Measurements from ENCODE around the gene SYNM. TPM values are rescaled to one million over a fixed set of nuclear protein-coding genes. Genes with fewer than 3 reads are reported as not detected.

Gene SYNM
- total RNA-seq (2014; rRNA removed) (9.9 and 15.6 TPM in 2 replicates), Bru-seq, nascent RNA (percentile 55 among the genes with signal in this experiment), BruChase-seq, experiment 1, labeled RNA remaining after a 6-hour chase (percentile 62 among the genes with signal in this experiment), BruChase-seq, experiment 2, labeled RNA remaining after a 2-hour chase (percentile 63 among the genes with signal in this experiment)
- long read RNA-seq, full-length matches to known transcripts: 6 of 18 reads
- long read RNA-seq, partial matches to known transcripts: 0 of 18 reads
- long read RNA-seq, other reads (novel, unspliced or antisense): 12 of 18 reads

- intact Hi-C loops (cut with micrococcal nuclease): loop anchor here (1.0 kb wide), 2 partner anchors 18 to 108 kb away; no protein-coding TSS in a partner anchor
- H3K9me3 ChIP-seq (ENCODE audit: low read length): no peaks in the 10 kb centered on the region
- CTCF ChIA-PET: interaction anchor here (0.6 to 0.8 kb wide), 3 partner anchors 19 to 111 kb away, joined by 3 to 5 read pairs (median 3); no protein-coding TSS in a partner anchor
These were observed at the start of gene SYNM for GRCh38 chr15:99104788-99105513. SYNM (plus strand) TSS chr15:99105080; CDS start chr15:99105200, 120 bp downstream.

GRCh38 chr15:99055555-99056134 is 49.2 kb upstream of the SYNM start:
- H3K27ac ChIP-seq (ENCODE audit: low read length): no peak overlapping the region

More at GRCh38 chr15:99104788-99105513, at the start of gene SYNM:
- TF ChIP-seq EZH2phosphoT487 (IDR thresholded peaks at IDR 0.05; ENCODE audit: borderline replicate concordance, low read length) (no peak), CTCF (conservative IDR thresholded peaks at IDR 0.05; ENCODE audit: low read depth, low read length) (peak; percentile 79), EZH2 (IDR thresholded peaks at IDR 0.05; ENCODE audit: low read length, unreplicated experiment) (no peak)
- Histone ChIP-seq H3K27ac (ENCODE audit: low read length) (no peak within 1 kb of the TSS), H3K9ac (ENCODE audit: low read length) (peak within 1 kb of the TSS; percentile 72), H3K9me2 (replicated peaks; ENCODE audit: low read length) (no peaks in the 10 kb centered on the region), H3K79me2 (ENCODE audit: low read length) (peaks cover 33% of the 10 kb centered on the region), H3K4me3 (ENCODE audit: low read length) (peak within 1 kb of the TSS; percentile 79), H3K4me2 (ENCODE audit: low read length) (peak within 1 kb of the TSS; percentile 95), H3K4me1 (ENCODE audit: insufficient read depth, low read length) (peaks cover 15% of the 10 kb centered on the region; the same call in 1 of the 2 replicates), H4K20me1 (ENCODE audit: low read length) (no peaks in the 10 kb centered on the region), H3K36me3 (ENCODE audit: low read depth, low read length) (no peaks in the 10 kb centered on the region), H3K27me3 (ENCODE audit: low read length) (no peaks in the 10 kb centered on the region), H3F3A (ENCODE audit: low read length, unreplicated experiment) (no peaks in the 10 kb centered on the region), H2AFZ (ENCODE audit: low read length) (peak within 1 kb of the TSS; percentile 91)
- BruUV-seq (replicated peaks): no TSS peak
- POLR2A ChIA-PET (ENCODE audit: unreplicated experiment): interaction anchor here (0.6 kb wide), 1 partner anchor 254 kb away, joined by 3 read pairs; no protein-coding TSS in a partner anchor
- peak; percentile 89 for DNase-seq
- ATAC-seq: peak; percentile 87

More at GRCh38 chr15:99055555-99056134, 49.2 kb upstream of the SYNM start:
- Histone ChIP-seq H3K36me3 (ENCODE audit: low read depth, low read length) (no peaks in the 10 kb centered on the region), H4K20me1 (ENCODE audit: low read length) (no peaks in the 10 kb centered on the region), H3K4me2 (ENCODE audit: low read length) (no peak overlapping the region), H3K9me2 (replicated peaks; ENCODE audit: low read length) (no peaks in the 10 kb centered on the region), H2AFZ (ENCODE audit: low read length) (no peak overlapping the region), H3K9me3 (ENCODE audit: low read length) (no peaks in the 10 kb centered on the region), H3K9ac (ENCODE audit: low read length) (no peak overlapping the region), H3K79me2 (ENCODE audit: low read length) (no peaks in the 10 kb centered on the region), H3K4me1 (ENCODE audit: insufficient read depth, low read length) (no peaks in the 10 kb centered on the region), H3K27me3 (ENCODE audit: low read length) (no peaks in the 10 kb centered on the region), H3F3A (ENCODE audit: low read length, unreplicated experiment) (no peaks in the 10 kb centered on the region), H3K4me3 (ENCODE audit: low read length) (no peak overlapping the region)
- ChIA-PET POLR2A (ENCODE audit: unreplicated experiment) (no interaction called here), CTCF (no interaction called here)
- intact Hi-C loops (cut with micrococcal nuclease): loop anchor here (10.0 kb wide), 2 partner anchors 71 to 141 kb away; no protein-coding TSS in a partner anchor
- ATAC-seq (no peak), DNase-seq (no peak)
- no TSS peak for BruUV-seq (replicated peaks)
- TF ChIP-seq CTCF (conservative IDR thresholded peaks at IDR 0.05; ENCODE audit: low read depth, low read length) (no peak), EZH2 (IDR thresholded peaks at IDR 0.05; ENCODE audit: low read length, unreplicated experiment) (no peak), EZH2phosphoT487 (IDR thresholded peaks at IDR 0.05; ENCODE audit: borderline replicate concordance, low read length) (no peak)
